IPS DF 6.9 (cell line): ENCODE results near the gene MEG3.

Experiments used
- DNase-seq: peaks from one replicate; pipeline ENCODE4 v3.0.0-alpha.2; 2013; ENCODE audit warnings: low read depth, low spot score
- H3K27ac ChIP-seq: one replicate; pipeline ENCODE4 v1.5.1; 2013; ENCODE audit warnings: low read length, control low read depth
- H3K27me3 ChIP-seq: 2 replicates; pipeline ENCODE4 v1.6.1; 2013; ENCODE audit warnings: mild to moderate bottlenecking, low read length; ENCODE audit not compliant: control insufficient read depth, insufficient read depth
- H3K36me3 ChIP-seq: 2 replicates; pipeline ENCODE4 v1.6.1; 2013; ENCODE audit warnings: low read length; ENCODE audit not compliant: control insufficient read depth, insufficient read depth
- H3K4me1 ChIP-seq: 2 replicates; pipeline ENCODE4 v1.6.1; 2013; ENCODE audit warnings: low read length; ENCODE audit not compliant: control insufficient read depth, insufficient read depth
- H3K4me3 ChIP-seq: 2 replicates; pipeline ENCODE4 v1.5.1; 2013; ENCODE audit warnings: mild to moderate bottlenecking, low read length
- H3K9me3 ChIP-seq: 2 replicates; pipeline ENCODE4 v1.6.1; 2013; ENCODE audit warnings: low read length, inconsistent platforms; ENCODE audit not compliant: control insufficient read depth, insufficient read depth
- WGBS: extraction: QIAGEN DNeasy Blood & Tissue Kit; methylation state at CpG from one replicate; pipeline ENCODE4 v1.1.7; 2013; ENCODE audit warnings: mixed read lengths, missing lambda C conversion rate; ENCODE audit not compliant: insufficient read length, insufficient coverage; 5-methylcytosine and 5-hydroxymethylcytosine counted together

MEG3 gene

GRCh38 chr14:100882991-100883788 is 57.3 kb downstream of the MEG3 start:
- no peak overlapping the region for H3K27ac ChIP-seq
- H3K36me3 ChIP-seq: no peaks in the 10 kb centered on the region
- H3K4me3 ChIP-seq: no peak overlapping the region
- no peaks in the 10 kb centered on the region for H3K27me3 ChIP-seq
- no peak for DNase-seq
- no peaks in the 10 kb centered on the region for H3K9me3 ChIP-seq
- H3K4me1 ChIP-seq: no peaks in the 10 kb centered on the region
- no CpG with 5 or more reads among the region's 46 CpGs for WGBS

DNA sequence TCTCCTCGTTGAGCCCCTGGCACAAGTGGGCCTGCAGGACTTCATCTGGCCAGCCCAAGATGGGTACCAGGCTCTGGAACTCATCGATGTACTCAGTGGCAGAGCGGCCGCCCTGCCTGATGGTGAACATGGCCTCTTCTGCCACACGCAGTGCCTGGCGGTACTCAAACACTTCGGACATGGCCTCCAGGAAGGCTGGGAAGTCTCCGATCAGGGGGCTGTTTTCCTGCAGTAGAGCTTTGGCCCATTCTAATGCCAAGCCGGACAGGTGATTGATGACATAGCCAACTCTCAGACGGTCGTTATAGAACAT is 57.8 kb downstream of the MEG3 start:
- DNase-seq: no peak
- Histone ChIP-seq H3K27ac (no peak overlapping the region), H3K9me3 (no peaks in the 10 kb centered on the region), H3K36me3 (no peaks in the 10 kb centered on the region), H3K27me3 (no peaks in the 10 kb centered on the region), H3K4me1 (no peaks in the 10 kb centered on the region), H3K4me3 (no peak overlapping the region)
- no CpG with 5 or more reads among the region's 11 CpGs for WGBS

DNA sequence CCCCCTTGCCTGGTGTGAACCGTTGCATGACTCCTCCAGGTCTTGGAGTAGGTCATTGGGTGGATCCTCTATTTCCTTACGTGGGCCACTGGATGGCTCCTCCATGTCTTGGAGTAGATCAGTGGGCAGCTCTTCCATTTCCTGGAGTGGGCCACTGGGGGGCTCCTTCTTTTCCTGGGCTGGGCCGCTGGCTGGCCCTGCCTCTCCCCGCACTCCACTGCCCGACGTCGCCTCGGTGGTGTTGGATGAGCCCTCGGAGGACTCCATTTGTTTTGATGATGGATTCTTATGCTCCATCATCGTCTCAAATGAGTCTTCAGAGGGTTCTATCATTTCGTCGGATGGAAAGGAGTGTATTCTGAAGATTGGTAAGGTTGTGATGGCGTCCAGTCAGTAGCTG is 58.5 kb downstream of the MEG3 start:
- no CpG with 5 or more reads among the region's 13 CpGs for WGBS
- Histone ChIP-seq H3K27ac (no peak overlapping the region), H3K4me1 (no peaks in the 10 kb centered on the region), H3K36me3 (no peaks in the 10 kb centered on the region), H3K9me3 (no peaks in the 10 kb centered on the region), H3K27me3 (no peaks in the 10 kb centered on the region), H3K4me3 (no peak overlapping the region)
- DNase-seq: no peak

- Histone ChIP-seq H3K27ac (no peak overlapping the region), H3K4me1 (no peaks in the 10 kb centered on the region), H3K9me3 (no peaks in the 10 kb centered on the region), H3K36me3 (no peaks in the 10 kb centered on the region), H3K4me3 (no peak overlapping the region), H3K27me3 (no peaks in the 10 kb centered on the region)
- no peak for DNase-seq
- WGBS: no CpG with 5 or more reads among the region's 2 CpGs
Measured at GRCh38 chr14:100885196-100885595, 59.3 kb downstream of the MEG3 start.

DNA sequence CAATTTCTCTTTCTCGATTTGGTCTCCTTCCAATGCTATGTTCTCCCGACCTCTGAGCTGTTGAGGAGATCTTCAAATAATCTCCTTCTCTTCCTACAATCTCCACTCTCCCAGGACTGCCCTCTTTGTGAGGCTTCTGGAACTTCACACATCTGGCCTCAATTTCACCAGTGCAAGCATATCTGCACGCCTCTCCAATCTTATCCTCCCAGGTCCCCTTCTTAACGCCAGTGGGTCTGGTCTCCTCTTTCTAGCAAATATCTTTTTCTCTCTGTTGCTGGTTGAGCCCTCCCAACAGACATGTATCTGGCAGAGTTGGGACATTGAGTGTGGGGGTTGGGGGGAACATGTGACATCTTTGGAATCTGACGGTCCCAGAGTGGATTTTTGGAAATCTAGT is 59.7 kb downstream of the MEG3 start:
- H3K27ac ChIP-seq: no peak overlapping the region
- no CpG with 5 or more reads among the region's 5 CpGs for WGBS
- no peaks in the 10 kb centered on the region for H3K4me1 ChIP-seq
- H3K4me3 ChIP-seq: no peak overlapping the region
- H3K27me3 ChIP-seq: no peaks in the 10 kb centered on the region
- H3K9me3 ChIP-seq: no peaks in the 10 kb centered on the region
- no peaks in the 10 kb centered on the region for H3K36me3 ChIP-seq
- no peak for DNase-seq

- Histone ChIP-seq H3K27me3 (no peaks in the 10 kb centered on the region), H3K27ac (no peak overlapping the region), H3K4me1 (no peaks in the 10 kb centered on the region), H3K4me3 (no peak overlapping the region), H3K9me3 (no peaks in the 10 kb centered on the region), H3K36me3 (no peaks in the 10 kb centered on the region)
- WGBS: no CpG with 5 or more reads among the region's 6 CpGs
- DNase-seq: no peak
Measured at GRCh38 chr14:100887728-100888335, 61.9 kb downstream of the MEG3 start.

DNA sequence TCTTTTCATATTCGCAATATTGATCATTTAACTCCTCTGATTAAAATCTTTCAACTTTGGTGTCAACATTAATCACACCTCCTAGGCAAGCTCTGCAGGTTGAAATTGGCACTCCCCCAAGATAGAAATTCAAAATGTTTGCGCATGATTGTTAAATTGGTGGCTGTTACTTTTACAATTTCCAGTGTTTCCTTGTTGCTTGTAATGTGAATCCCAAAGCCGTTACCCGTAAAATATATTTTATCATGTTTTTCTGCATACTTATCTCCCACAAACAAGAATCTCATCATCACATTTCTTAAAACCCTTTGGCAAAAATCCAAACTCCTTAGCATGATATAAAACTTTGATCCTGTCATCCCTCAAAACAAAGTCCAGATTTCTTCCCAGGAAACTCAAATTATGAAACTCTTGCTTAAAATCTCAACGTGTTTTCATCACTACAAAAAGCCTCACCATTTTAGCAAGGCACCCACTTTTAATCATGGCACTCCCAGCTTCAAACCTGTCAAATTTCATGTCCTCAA is 62.9 kb downstream of the MEG3 start:
- no peak overlapping the region for H3K27ac ChIP-seq
- WGBS: 100% methylated on average over 1 of the region's 5 CpGs

DNA sequence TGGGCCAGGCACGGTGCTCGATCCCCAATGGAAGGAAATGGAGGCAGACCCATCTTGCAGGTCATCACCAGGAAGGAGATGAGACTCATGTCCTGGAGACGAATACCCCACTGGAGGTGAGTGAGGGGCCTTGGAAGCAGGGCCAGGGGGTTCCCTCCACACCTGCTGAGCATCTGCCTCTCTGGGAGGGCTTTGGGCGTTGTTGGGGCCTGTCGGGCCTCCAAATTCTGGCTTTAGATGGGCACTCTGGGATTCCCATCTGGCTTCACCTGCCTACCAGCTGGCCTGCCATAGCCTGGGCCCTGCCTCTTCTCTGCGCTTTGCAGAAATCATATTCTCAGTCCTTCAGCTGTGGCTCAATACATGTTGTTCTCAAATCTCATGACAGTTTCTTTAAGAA is 63.7 kb downstream of the MEG3 start:
- no CpG with 5 or more reads among the region's 6 CpGs for WGBS
- Histone ChIP-seq H3K27ac (no peak overlapping the region), H3K27me3 (no peaks in the 10 kb centered on the region), H3K4me1 (no peaks in the 10 kb centered on the region), H3K4me3 (no peak overlapping the region), H3K9me3 (no peaks in the 10 kb centered on the region), H3K36me3 (no peaks in the 10 kb centered on the region)
- no peak for DNase-seq

More for the DNA sequence above, 62.9 kb downstream of the MEG3 start:
- Histone ChIP-seq H3K27me3 (no peaks in the 10 kb centered on the region), H3K4me3 (no peak overlapping the region), H3K36me3 (no peaks in the 10 kb centered on the region), H3K9me3 (no peaks in the 10 kb centered on the region), H3K4me1 (no peaks in the 10 kb centered on the region)
- no peak for DNase-seq

- no peak overlapping the region for H3K27ac ChIP-seq
- H3K27me3 ChIP-seq: no peaks in the 10 kb centered on the region
- H3K4me1 ChIP-seq: no peaks in the 10 kb centered on the region
- H3K36me3 ChIP-seq: no peaks in the 10 kb centered on the region
- DNase-seq: no peak
- H3K4me3 ChIP-seq: no peak overlapping the region
- no CpG with 5 or more reads among the region's 8 CpGs for WGBS
- no peaks in the 10 kb centered on the region for H3K9me3 ChIP-seq
Measured at GRCh38 chr14:100890061-100890850, 64.3 kb downstream of the MEG3 start.

DNA sequence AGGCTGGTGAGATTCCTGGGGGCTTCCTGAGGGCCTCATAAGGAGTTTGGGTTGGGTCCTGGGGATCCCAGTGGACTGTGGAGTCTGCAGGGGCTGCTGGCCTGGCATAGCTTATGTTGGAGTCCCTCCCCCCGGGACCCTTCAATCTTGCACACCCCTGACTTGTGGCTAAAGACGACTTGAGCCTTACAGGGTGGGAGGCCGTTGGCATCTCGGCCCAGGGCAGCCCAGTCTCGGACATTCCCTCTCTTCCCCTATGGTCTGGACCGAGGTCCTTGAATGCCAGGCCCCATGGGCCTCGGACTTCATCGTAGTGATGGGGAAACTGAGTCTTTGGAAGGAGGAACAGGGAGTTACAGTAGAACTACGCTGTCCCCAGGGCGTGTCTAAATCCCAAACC is 65.1 kb downstream of the MEG3 start:
- Histone ChIP-seq H3K36me3 (no peaks in the 10 kb centered on the region), H3K27me3 (no peaks in the 10 kb centered on the region), H3K9me3 (no peaks in the 10 kb centered on the region), H3K4me1 (no peaks in the 10 kb centered on the region), H3K27ac (no peak overlapping the region), H3K4me3 (no peak overlapping the region)
- no CpG with 5 or more reads among the region's 10 CpGs for WGBS
- no peak for DNase-seq
